Heart right ventricle (tissue), 16 donors: ENCODE data around the gene INPP5D. TPM values are rescaled to one million over a fixed set of nuclear protein-coding genes. Genes with fewer than 3 reads are reported as not detected.
"Not testable (repeated sequence)": the region's sequence is repeated elsewhere in the genome, so short reads cannot be mapped to it uniquely, and the experiment has no call there.

ENCODE experiments used
- ATAC-seq, 8 donors: fragments of 200-7000 bp; cut with Tn5 transposase; one replicate each; pipeline ENCODE4 v1.9.1; 2020; ENCODE audit warnings: mild to moderate bottlenecking in 8 of 8, moderate library complexity in 8 of 8, moderate number of reproducible peaks in 1 of 8
- DNase-seq, 2 donors: peaks; one replicate each; pipeline ENCODE4 v3.0.0-alpha.2; 2020
- H3K27ac ChIP-seq, 10 donors: fragments of 200-600 bp; sonication (generic) in 2 of 10; one replicate each; pipeline versions ENCODE4 v1.5.0 to v1.8.0; 2020 to 2022; ENCODE audit warnings: mild to moderate bottlenecking in 3 of 10
- H3K27me3 ChIP-seq, 7 donors: fragments of 200-600 bp; one replicate each; pipeline ENCODE4 v1.8.0; 2021 to 2022; ENCODE audit warnings: mild to moderate bottlenecking in 2 of 7
- H3K36me3 ChIP-seq, 9 donors: fragments of 200-600 bp; sonication (generic) in 1 of 9; one replicate each; pipeline versions ENCODE4 v1.5.0 to v1.8.0; 2020 to 2022; ENCODE audit warnings: mild to moderate bottlenecking in 2 of 9
- H3K4me1 ChIP-seq, 9 donors: fragments of 200-600 bp; sonication (generic) in 1 of 9; one replicate each; pipeline versions ENCODE4 v1.5.0 to v1.8.0; 2020 to 2022; ENCODE audit warnings: mild to moderate bottlenecking in 4 of 9
- H3K4me3 ChIP-seq, 10 donors: fragments of 200-600 bp; sonication (generic) in 2 of 10; one replicate each; pipeline versions ENCODE4 v1.5.0 to v1.8.0; 2020 to 2022; ENCODE audit warnings: mild to moderate bottlenecking in 7 of 10, moderate library complexity in 2 of 10
- H3K9me3 ChIP-seq, 11 donors: fragments of 200-600 bp in 10 of 11; sonication (generic) in 2 of 11; one replicate each; pipeline versions ENCODE4 v1.5.0 to v1.8.0; 2013 to 2022; ENCODE audit warnings: mild to moderate bottlenecking in 2 of 11, control low read depth in 1 of 11, moderate library complexity in 1 of 11
- CTCF ChIP-seq, 9 donors: fragments of 200-600 bp; sonication (generic) in 2 of 9; IDR thresholded peaks; one replicate each; pipeline versions ENCODE4 v1.5.0 to v1.8.0; 2021 to 2022; ENCODE audit warnings: antibody characterized with exemption in 9 of 9, mild to moderate bottlenecking in 5 of 9, moderate library complexity in 1 of 9
- WGBS, 2 donors: extraction: QIAGEN DNeasy Blood & Tissue Kit; methylation state at CpG; one replicate each; pipeline ENCODE4 v1.1.7; 2013; ENCODE audit warnings: inconsistent platforms in 1 of 2; 5-methylcytosine and 5-hydroxymethylcytosine counted together
- intact Hi-C, 10 donors: fragments of 100-400 bp; cut with DNase I; formaldehyde crosslinking; loops; one replicate each; pipeline versions ENCODE4 v1.11.1 to v1.14.2; 2022
- polyA plus RNA-seq, 2 donors: library from polyadenylated mRNA; stranded (reverse); fragments of 200-250 nt; gene quantifications; one replicate each; pipeline ENCODE4 v1.2.3, GENCODE V29; 2013
- total RNA-seq, 10 donors: library from RNA; stranded (reverse); fragmentation: NEBNext Ultra II Directional in 3 of 10; extraction: Animal tissue kit (Norgen Biotek cat#: 25700) in 3 of 10; gene quantifications; one replicate each; pipeline versions ENCODE4 v1.2.1 to v1.2.4, GENCODE V29; 2021 to 2023
- donor health status: Arrhythmogenic right ventricular cardiomyopathy.
- donor health status: ischemic (EF 13 %, LVEDD 7.1; RV severe dilation, severe dysfunction).
- donor health status: healthy with polysubstance abuse.
- donor health status: DM: no; HTN: yes; CAD: no.
- donor health status: DM: no; HTN: no; CAD: no.
- donor health status: ischemic (EF 25% LVEDD 6.9; RV normal size, moderate dysfunction).
- donor health status: ischemic (EF 25% LVEDD 5.7; RV mildly dilated, moderate dysfunction).
- donor health status: healthy.
- donor health status: DM: yes; HTN: yes; CAD: no.
- donor health status: Ischemic cardiomyopathy.
- donor health status: ischemic (EF 35%, LVEDD 5.7; RV mildly dilated, moderate dysfunction).
- donor health status: nonischemic (EF 11% LVEDD 7.7; RV severe dilation, severe dysfunction).
- donor health status: DM: yes; HTN: yes; CAD: no.
- donor health status: PGD.
- donor health status: ischemic (EF 29% LVEDD 5.4; RV normal size, mild dysfunction).
- donor health status: nonischemic (EF 23%, LVEDD 6.1; RV moderate dilation, normal function).

The INPP5D gene
- total and polyA plus RNA-seq, 12 donors: 2.9 to 17.2 (median 5.7) TPM

GRCh38 chr2:233189025-233189424, 128.9 kb downstream of the INPP5D start:
- Histone ChIP-seq H3K36me3 (peaks cover 0 to 96% (median 0%) of the 10 kb centered on the region in 9 donors), H3K27ac (no peak overlapping the region), H3K4me1 (peaks cover 0 to 26% (median 0%) of the 10 kb centered on the region in 9 donors), H3K9me3 (no peaks in the 10 kb centered on the region), H3K4me3 (no peak overlapping the region), H3K27me3 (no peaks in the 10 kb centered on the region)
- intact Hi-C loops: no loop called here
- no peak for TF ChIP-seq CTCF (IDR thresholded peaks at IDR 0.05)
- WGBS, 2 donors: 83 to 85% methylated on average over 8 of the region's 8 CpGs
- no peak for DNase-seq
- ATAC-seq: no peak

GRCh38 chr2:233191016-233191415, 130.9 kb downstream of the INPP5D start:
- intact Hi-C loops, H3K4me3 ChIP-seq, DNase-seq, H3K27me3 ChIP-seq, H3K9me3 ChIP-seq, H3K27ac ChIP-seq, ATAC-seq: not testable (repeated sequence)
- 88% methylated on average over 2 of the region's 2 CpGs for WGBS, 2 donors
- peaks cover 0 to 16% (median 0%) of the 10 kb centered on the region in 9 donors for H3K4me1 ChIP-seq
- H3K36me3 ChIP-seq: peaks cover 0 to 96% (median 0%) of the 10 kb centered on the region in 9 donors

- Histone ChIP-seq H3K27ac (no peak overlapping the region), H3K4me3 (no peak overlapping the region), H3K9me3 (no peaks in the 10 kb centered on the region), H3K27me3 (no peaks in the 10 kb centered on the region), H3K36me3 (peaks cover 0 to 96% (median 0%) of the 10 kb centered on the region in 9 donors), H3K4me1 (peaks cover 0 to 13% (median 0%) of the 10 kb centered on the region in 9 donors)
- intact Hi-C loops: no loop called here
- WGBS, 2 donors: 58 to 68% methylated on average over 11 of the region's 11 CpGs
- DNase-seq (no peak), ATAC-seq (no peak)
- TF ChIP-seq CTCF (IDR thresholded peaks at IDR 0.05): no peak
These were observed 133.6 kb downstream of the INPP5D start for GRCh38 chr2:233193738-233194137.

- DNase-seq: no peak
- Histone ChIP-seq H3K9me3 (no peaks in the 10 kb centered on the region), H3K36me3 (peaks cover 0 to 96% (median 0%) of the 10 kb centered on the region in 9 donors), H3K4me1 (peaks cover 0 to 13% (median 0%) of the 10 kb centered on the region in 9 donors), H3K27ac (no peak overlapping the region), H3K4me3 (no peak overlapping the region), H3K27me3 (no peaks in the 10 kb centered on the region)
- WGBS, 2 donors: 95 to 98% methylated on average over 5 of the region's 5 CpGs
- intact Hi-C loops: no loop called here
- ATAC-seq: no peak
- TF ChIP-seq CTCF (IDR thresholded peaks at IDR 0.05): no peak
These were observed 134.9 kb downstream of the INPP5D start for GRCh38 chr2:233195027-233195426.

GRCh38 chr2:233197022-233197421, 136.9 kb downstream of the INPP5D start:
- Histone ChIP-seq H3K4me3 (no peak overlapping the region), H3K27ac (no peak overlapping the region), H3K4me1 (peaks cover 0 to 6% (median 0%) of the 10 kb centered on the region in 9 donors), H3K27me3 (no peaks in the 10 kb centered on the region), H3K36me3 (peaks cover 0 to 96% (median 0%) of the 10 kb centered on the region in 9 donors), H3K9me3 (no peaks in the 10 kb centered on the region)
- TF ChIP-seq CTCF (IDR thresholded peaks at IDR 0.05): no peak
- DNase-seq (no peak), ATAC-seq (no peak)
- intact Hi-C loops: no loop called here
- WGBS, 2 donors: 85 to 89% methylated on average over 6 of the region's 6 CpGs
